Calu3 (cell line): ENCODE measurements around the gene FHIT. TPM values are rescaled to one million over a fixed set of nuclear protein-coding genes. Genes with fewer than 3 reads are reported as not detected.

Experiments used
- BruUV-seq: library from RNA; stranded (reverse); fragments of 400-500 nt; replicated peaks from 2 replicates; lab custom pipeline; 2021; lab: Mats Ljungman, UMichigan
- CTCF ChIA-PET: fragments of 300-600 bp; sonication (Branson Sonifier 250); formaldehyde crosslinking; loops from one replicate; lab custom pipeline; 2022; ENCODE audit warnings: antibody characterized with exemption; lab: Charles Lee
- DNase-seq: peaks from one replicate; pipeline ENCODE4 v3.0.0; 2022
- H3K27ac Mint-ChIP-seq: one replicate; pipeline ENCODE4 v1.8.0; 2022; ENCODE audit warnings: mixed read lengths; ENCODE audit not compliant: unreplicated experiment
- H3K27me3 Mint-ChIP-seq: one replicate; pipeline ENCODE4 v1.8.0; 2022; ENCODE audit warnings: mixed read lengths; ENCODE audit not compliant: unreplicated experiment
- H3K36me3 Mint-ChIP-seq: one replicate; pipeline ENCODE4 v1.8.0; 2022; ENCODE audit warnings: mild to moderate bottlenecking, moderate library complexity, mixed read lengths; ENCODE audit not compliant: insufficient read depth, unreplicated experiment
- H3K4me1 Mint-ChIP-seq: one replicate; pipeline ENCODE4 v1.8.0; 2022; ENCODE audit warnings: mild to moderate bottlenecking, low read depth, mixed read lengths; ENCODE audit not compliant: unreplicated experiment
- H3K4me3 Mint-ChIP-seq: one replicate; pipeline ENCODE4 v1.8.0; 2022; ENCODE audit warnings: mild to moderate bottlenecking, low read depth, moderate library complexity, mixed read lengths; ENCODE audit not compliant: unreplicated experiment
- H3K9me3 Mint-ChIP-seq: one replicate; pipeline ENCODE4 v1.8.0; 2022; ENCODE audit warnings: low read depth, mixed read lengths; ENCODE audit not compliant: unreplicated experiment
- CTCF ChIP-seq: fragments of 200-600 bp; IDR thresholded peaks from one replicate; pipeline ENCODE4 v1.8.0; 2022; ENCODE audit warnings: antibody characterized with exemption; ENCODE audit not compliant: unreplicated experiment
- intact Hi-C: fragments of 100-400 bp; cut with micrococcal nuclease; formaldehyde crosslinking; loops from one replicate; pipeline ENCODE4 v1.10.0; 2022; ENCODE audit not compliant: unreplicated experiment
- total RNA-seq: library from RNA; stranded (reverse); gene quantifications from 2 replicates; pipeline ENCODE4 v1.2.3, GENCODE V29; 2022

Gene FHIT
- total RNA-seq, 1 experiment from 2014 or later = 6.2 TPM

GRCh38 chr3:60010781-60011180, 1240.5 kb downstream of the FHIT start:
- Mint-ChIP-seq H3K36me3 (no peaks in the 10 kb centered on the region), H3K4me1 (no peaks in the 10 kb centered on the region), H3K27ac (no peak overlapping the region), H3K4me3 (no peak overlapping the region), H3K27me3 (no peaks in the 10 kb centered on the region), H3K9me3 (no peaks in the 10 kb centered on the region)
- no peak for TF ChIP-seq CTCF
- CTCF ChIA-PET = no interaction called here
- no TSS peak for BruUV-seq
- DNase-seq = no peak
- intact Hi-C loops = no loop called here

GRCh38 chr3:60009931-60010478, 1241.2 kb downstream of the FHIT start:
- H3K27ac Mint-ChIP-seq = no peak overlapping the region
- intact Hi-C loops = no loop called here
- H3K4me3 Mint-ChIP-seq = no peak overlapping the region
- H3K27me3 Mint-ChIP-seq = no peaks in the 10 kb centered on the region
- BruUV-seq = no TSS peak
- CTCF ChIA-PET = no interaction called here
- H3K4me1 Mint-ChIP-seq = no peaks in the 10 kb centered on the region
- H3K9me3 Mint-ChIP-seq = no peaks in the 10 kb centered on the region
- DNase-seq = no peak
- TF ChIP-seq CTCF = no peak
- H3K36me3 Mint-ChIP-seq = no peaks in the 10 kb centered on the region

- Mint-ChIP-seq H3K4me3 (no peak overlapping the region), H3K27ac (no peak overlapping the region)
- intact Hi-C loops = no loop called here
These were observed 1249.9 kb downstream of the FHIT start for GRCh38 chr3:60001369-60001768.

GRCh38 chr3:60000311-60001105, 1250.7 kb downstream of the FHIT start:
- no peaks in the 10 kb centered on the region for H3K36me3 Mint-ChIP-seq

More at GRCh38 chr3:60001369-60001768, 1249.9 kb downstream of the FHIT start:
- CTCF ChIA-PET = no interaction called here
- no peak for TF ChIP-seq CTCF
- DNase-seq = no peak
- Mint-ChIP-seq H3K9me3 (peaks cover 3% of the 10 kb centered on the region), H3K27me3 (no peaks in the 10 kb centered on the region), H3K4me1 (no peaks in the 10 kb centered on the region), H3K36me3 (no peaks in the 10 kb centered on the region)
- BruUV-seq = no TSS peak

More at GRCh38 chr3:60000311-60001105, 1250.7 kb downstream of the FHIT start:
- no peaks in the 10 kb centered on the region for H3K27me3 Mint-ChIP-seq
- H3K9me3 Mint-ChIP-seq = peaks cover 3% of the 10 kb centered on the region
- no peak for DNase-seq
- no peak overlapping the region for H3K4me3 Mint-ChIP-seq
- TF ChIP-seq CTCF = no peak
- no peaks in the 10 kb centered on the region for H3K4me1 Mint-ChIP-seq
- H3K27ac Mint-ChIP-seq = no peak overlapping the region
- no TSS peak for BruUV-seq
- intact Hi-C loops = no loop called here
- CTCF ChIA-PET = no interaction called here
